HG02798 (cell line): ENCODE data around the gene PKD1.
"Not testable (repeated sequence)": the region's sequence is repeated elsewhere in the genome, so short reads cannot be mapped to it uniquely, and the experiment has no call there.

Source experiments
- ATAC-seq: cut with Tn5 transposase; IDR thresholded peaks from one replicate; pipeline ENCODE4 v1.9.1; 2021; ENCODE audit warnings: mild to moderate bottlenecking; ENCODE audit not compliant: unreplicated experiment, poor library complexity

Gene PKD1

DNA sequence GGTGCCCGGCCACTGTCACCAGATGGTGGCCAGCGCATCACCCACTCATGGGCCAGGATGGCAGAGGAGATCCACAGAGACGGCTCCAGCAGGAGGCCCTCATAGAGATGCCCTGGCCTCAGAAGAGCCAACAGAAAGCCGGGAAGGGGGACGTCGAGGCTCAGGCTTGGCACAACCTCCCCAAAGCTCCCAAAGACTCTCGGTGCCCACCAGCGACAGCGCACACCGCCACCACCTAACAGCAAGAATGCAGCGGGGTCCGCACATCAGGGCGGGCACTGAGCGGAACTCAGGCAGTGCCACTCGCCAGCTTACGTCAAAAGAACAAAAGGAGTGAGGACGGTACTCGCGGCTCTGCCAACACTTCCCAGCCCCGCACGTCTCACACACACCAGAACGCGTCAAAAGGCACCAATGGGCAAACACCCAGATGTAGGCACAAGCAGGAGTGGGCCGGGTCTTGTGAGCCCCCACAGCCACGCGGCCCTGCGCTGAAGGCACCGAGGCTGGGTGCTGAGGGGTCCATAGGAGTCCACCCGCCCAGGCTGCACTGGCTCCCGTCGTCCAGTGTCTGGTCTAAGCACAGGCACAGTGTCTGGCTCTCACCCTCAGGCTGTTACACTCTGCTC is 8.7 kb downstream of the PKD1 start:
- ATAC-seq = not testable (repeated sequence)

GRCh38 chr16:2126161-2126743 is 9.4 kb downstream of the PKD1 start:
- ATAC-seq = not testable (repeated sequence)

DNA sequence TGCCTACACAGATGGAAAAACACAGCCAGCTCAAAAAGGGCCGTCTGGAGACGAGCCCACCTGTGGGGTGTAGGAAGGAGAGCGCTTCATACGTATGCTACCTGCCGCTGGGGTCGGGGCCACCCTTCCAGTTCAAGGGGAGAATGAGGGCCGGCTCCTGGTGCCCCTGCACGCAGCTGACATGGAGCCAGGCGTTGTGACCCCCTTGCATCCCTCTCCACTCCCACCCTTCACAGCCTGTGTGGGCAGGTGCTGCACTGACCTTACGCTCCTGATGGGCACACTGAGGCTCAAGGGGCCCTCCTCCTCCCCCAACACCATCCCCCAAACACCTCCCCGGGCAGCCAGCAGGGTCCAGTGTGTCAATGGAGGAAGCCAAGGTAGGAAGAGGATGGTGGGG is 10.1 kb downstream of the PKD1 start:
- ATAC-seq = not testable (repeated sequence)

DNA sequence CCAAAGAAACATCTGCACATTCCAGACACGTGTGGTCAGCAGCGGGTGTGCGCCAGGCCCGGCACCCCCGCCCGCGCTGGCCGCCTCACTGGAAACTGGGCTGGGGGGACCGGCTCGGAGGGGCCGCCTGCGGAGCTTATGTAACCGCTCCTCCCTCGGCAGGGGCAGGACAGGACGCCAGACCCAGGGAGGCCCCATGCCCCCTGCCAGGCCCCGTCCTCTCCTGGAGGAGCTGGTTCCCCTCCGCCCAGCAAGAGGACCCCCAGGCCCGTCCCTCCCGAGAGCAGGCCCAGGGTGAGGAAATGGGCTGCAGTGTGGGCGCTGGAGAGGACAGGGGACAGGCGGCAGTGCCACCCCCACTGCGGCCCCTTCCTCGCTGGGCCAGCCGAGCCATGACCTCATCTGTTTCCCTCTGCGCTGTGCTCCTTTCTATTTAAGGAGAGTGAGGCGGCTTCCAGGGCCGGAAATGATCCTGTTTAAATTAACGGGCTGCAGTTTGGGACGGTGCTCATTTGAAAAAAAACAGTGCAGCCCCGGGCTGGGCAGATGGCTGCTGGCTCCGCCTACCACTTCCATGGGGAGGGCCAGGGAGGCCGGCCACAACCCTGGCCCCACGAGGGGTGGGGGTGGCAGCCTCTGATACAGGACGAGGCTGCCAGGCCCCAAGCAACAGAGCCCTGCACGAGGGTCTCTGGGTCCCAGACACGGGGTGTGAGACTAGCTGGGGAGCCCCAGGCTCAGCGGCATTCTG is 10.8 kb downstream of the PKD1 start:
- not testable (repeated sequence) for ATAC-seq

DNA sequence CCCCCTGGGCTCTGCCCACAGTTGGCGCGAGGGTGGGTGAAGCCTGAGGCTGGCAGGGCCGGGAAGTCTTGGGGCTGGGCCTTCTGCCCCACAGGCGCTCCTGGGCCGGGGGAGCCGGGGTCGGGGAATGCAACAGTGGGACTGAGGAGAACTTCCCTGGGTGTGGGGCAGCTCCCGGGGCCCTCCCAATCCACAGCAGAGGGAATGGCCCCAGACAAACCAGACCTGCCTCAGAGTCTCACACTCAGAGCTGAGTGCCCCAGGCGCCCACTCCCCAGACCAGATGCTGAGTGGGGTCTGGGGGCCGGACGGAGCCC is 11.4 kb downstream of the PKD1 start:
- not testable (repeated sequence) for ATAC-seq

DNA sequence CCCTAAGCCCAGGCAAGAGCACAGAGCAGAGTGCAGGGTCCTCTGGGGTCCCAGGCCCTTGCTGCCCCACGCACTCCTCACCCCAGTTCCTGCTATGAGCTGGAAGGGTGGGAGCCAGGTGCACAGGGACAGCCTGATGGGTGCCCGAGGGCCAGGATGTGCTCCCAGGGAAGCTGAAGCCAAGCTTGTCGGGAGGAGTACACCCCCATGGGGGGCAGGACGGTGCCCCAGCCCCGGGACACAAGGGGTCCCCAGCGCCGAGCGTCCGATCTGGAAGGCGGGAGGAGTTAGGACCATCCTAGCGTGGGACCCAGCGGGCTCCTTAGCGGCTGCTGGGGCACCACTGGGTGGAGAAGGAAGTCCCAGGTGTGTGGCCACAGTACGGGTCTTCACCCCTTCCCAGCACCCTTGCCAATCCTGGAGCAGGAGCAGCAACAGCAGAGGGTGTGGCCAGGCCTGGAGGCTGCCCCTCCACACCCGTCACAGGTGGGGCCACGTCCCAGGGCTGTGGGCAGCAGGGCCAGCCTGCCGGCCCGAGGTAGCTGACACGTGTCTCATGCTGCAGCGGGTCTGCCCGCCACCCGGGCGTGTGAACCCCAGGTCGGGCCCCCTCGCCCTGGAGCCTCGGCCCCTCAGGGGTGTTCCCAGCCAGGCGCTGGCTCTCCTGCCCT is 11.9 kb downstream of the PKD1 start:
- not testable (repeated sequence) for ATAC-seq

DNA sequence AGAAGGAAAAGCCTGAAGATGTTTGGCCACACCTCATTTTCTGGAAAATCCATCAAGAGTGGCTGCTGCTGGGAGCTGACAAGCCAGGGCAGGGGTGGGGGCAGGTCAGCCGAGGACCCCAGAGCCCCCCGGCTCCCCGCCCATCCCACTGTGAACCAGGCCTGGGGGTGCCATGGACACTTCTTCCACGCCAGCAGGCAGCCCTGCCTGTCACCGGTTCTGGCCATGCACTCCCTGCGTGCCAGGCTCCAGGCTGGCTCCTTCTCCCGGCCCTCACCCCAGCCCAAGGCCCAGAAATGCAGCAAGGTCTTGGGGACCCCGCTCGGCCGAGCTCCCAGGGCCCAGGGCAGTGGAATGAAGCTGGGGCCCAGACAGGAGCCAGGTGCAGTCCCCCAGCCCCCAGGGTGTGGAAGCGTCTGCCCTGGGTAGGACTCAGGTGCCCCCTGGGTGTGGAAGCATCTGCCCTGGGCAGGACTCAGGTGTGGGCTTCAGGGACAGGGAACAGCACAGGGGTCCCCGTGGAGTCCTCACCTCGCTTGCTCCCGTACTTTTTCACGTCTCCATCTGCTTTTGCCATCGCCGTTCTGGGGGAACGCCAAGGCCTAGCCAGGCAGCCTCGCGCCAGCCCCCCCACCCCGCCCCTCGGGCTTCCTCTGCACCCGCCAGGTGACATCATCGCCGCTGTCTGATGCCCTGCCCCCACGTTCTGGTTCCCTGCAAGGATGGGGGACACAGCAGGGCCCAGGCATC is 12.6 kb downstream of the PKD1 start:
- ATAC-seq = not testable (repeated sequence)

GRCh38 chr16:2122429-2122828 is 13.3 kb downstream of the PKD1 start:
- no peak for ATAC-seq

- ATAC-seq = no peak
These were observed 13.8 kb downstream of the PKD1 start for GRCh38 chr16:2121853-2122252.

GRCh38 chr16:2121325-2121724 is 14.4 kb downstream of the PKD1 start:
- not testable (repeated sequence) for ATAC-seq

DNA sequence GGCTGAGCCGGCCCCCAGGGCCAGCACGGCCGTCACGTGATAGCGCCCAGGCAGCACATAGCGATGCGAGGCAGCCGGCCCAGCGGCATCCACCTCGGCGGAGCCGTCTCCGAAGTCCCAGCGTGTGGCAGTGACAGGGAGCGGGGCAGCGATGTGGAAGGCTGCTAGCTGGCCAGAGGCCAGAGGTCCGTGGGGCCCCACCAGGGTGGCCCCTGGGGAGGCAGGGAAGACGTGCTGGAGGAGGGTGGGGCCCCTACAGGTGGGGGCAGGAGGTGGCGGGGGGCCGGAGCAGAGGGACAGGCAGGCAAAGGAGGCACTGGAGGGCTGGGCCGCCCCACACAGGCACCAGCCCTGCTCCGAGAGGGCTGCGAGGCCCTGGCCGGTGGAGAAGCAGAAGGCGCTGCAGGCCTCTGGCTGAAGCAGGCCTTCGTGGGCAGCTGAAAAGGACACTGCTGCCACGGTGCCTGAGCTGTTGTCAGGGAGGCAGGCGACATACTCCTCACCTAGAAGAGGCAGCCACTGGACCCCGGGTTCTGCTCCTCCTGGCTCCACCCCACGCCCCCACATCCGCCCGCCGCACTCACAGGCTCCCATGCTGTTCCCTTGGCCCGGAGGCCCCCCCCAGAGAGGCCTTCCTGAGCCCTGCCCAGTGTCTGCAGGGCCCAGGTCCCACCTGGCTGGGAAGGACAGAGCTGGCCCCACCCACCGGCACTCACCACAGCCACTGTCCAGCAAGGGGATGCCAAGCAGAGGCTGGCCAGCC is 17.6 kb downstream of the PKD1 start:
- not testable (repeated sequence) for ATAC-seq

- ATAC-seq = not testable (repeated sequence)
These were observed 18.4 kb downstream of the PKD1 start for GRCh38 chr16:2117341-2117740.

GRCh38 chr16:2116428-2116827 is 19.3 kb downstream of the PKD1 start:
- not testable (repeated sequence) for ATAC-seq

DNA sequence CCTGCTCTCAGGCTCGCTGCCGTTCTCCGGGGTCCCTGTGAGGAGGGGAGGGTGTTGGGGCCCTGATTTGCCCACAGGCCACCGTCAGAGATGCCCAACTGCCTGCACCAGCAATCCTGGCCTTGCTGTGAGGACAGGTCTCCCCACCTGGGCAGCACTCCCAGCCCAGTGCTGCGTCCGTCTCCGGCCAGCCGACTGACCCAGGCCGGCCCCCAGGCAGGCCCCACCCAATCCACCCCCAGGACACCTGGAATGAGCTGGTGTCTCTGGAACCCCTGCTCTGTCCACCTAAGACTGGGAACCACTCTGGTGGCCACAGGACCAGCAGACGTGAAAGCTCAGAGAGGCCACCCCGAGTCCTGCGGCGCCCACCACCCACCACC is 20.1 kb downstream of the PKD1 start:
- ATAC-seq = no peak

DNA sequence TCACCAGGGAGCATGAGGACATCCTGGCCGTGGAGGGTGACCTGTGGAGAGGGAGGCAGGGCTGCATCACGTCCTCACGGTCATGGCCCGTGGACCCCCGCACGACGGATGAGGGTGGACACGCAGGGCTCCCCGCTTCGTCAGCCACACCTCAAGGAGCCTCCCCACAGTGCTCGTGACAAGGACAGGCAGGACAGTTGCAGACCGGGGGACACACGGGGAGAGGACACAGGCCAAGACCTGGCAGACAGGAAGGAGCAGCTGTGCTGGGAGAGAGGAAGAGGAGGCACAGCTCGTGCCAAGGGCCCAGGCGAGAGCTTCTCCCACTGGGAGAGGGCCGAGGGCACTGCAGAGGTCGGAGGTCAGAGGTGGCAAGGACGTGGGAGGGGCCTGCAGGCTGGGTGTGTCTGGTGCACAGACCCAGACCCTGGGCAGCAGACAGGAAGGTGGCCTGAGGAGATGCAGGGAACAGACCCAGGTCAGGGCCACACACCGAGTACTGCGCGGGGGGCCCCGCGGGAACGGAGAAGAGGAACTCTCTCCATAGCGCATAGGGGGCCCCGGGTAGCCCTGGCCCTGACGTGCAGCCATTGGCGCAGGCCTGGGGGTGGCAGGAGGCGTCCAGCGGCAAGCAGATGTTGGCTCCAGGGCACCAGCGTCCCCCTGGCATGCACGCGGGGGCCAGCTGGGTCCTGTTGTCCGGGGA is 20.7 kb downstream of the PKD1 start:
- ATAC-seq = not testable (repeated sequence)

- ATAC-seq = not testable (repeated sequence)
These were observed 21.5 kb downstream of the PKD1 start for GRCh38 chr16:2114225-2114624.

- not testable (repeated sequence) for ATAC-seq
These were observed 23.1 kb downstream of the PKD1 start for GRCh38 chr16:2112539-2113106.

GRCh38 chr16:2111412-2112335 is 24.0 kb downstream of the PKD1 start:
- not testable (repeated sequence) for ATAC-seq
